Astrocyte of the cerebellum (primary cell): ENCODE measurements around the gene FAM149A.

Experiments used
- DNase-seq: peaks from one replicate; pipeline ENCODE4 v3.0.0-alpha.2; 2011; ENCODE audit warnings: low read depth
- H3K4me3 ChIP-seq: 2 replicates; pipeline ENCODE4 v1.5.1; 2011; ENCODE audit warnings: mild to moderate bottlenecking, low read depth, low read length, moderate library complexity
- in situ Hi-C: cut with HindIII; loops from 2 replicates; pipeline ENCODE4 v1.10.0; 2017; ENCODE audit warnings: low sequenced_read_pairs
- TF ChIP-seq, protein P1 (sequence below): IDR thresholded peaks from 2 replicates; pipeline ENCODE4 v1.5.1; 2012; ENCODE audit warnings: low read length, low read depth, moderate library complexity, mild to moderate bottlenecking; ENCODE audit errors: missing control alignments

Gene FAM149A

GRCh38 chr4:186221624-186222023 is 117.1 kb downstream of the FAM149A start:
- in situ Hi-C loops: no loop called here
- TF ChIP-seq, protein P1, sequence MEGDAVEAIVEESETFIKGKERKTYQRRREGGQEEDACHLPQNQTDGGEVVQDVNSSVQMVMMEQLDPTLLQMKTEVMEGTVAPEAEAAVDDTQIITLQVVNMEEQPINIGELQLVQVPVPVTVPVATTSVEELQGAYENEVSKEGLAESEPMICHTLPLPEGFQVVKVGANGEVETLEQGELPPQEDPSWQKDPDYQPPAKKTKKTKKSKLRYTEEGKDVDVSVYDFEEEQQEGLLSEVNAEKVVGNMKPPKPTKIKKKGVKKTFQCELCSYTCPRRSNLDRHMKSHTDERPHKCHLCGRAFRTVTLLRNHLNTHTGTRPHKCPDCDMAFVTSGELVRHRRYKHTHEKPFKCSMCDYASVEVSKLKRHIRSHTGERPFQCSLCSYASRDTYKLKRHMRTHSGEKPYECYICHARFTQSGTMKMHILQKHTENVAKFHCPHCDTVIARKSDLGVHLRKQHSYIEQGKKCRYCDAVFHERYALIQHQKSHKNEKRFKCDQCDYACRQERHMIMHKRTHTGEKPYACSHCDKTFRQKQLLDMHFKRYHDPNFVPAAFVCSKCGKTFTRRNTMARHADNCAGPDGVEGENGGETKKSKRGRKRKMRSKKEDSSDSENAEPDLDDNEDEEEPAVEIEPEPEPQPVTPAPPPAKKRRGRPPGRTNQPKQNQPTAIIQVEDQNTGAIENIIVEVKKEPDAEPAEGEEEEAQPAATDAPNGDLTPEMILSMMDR: no peak
- DNase-seq: no peak
- H3K4me3 ChIP-seq: no peak overlapping the region
